SK-MEL-5 (cell line): ENCODE results near the gene TENT4B. TPM values are rescaled to one million over a fixed set of nuclear protein-coding genes. Genes with fewer than 3 reads are reported as not detected.

ENCODE experiments used
- small RNA-seq, 2 experiments: library from RNA; depleted of rRNA; stranded (forward); fragments of <200 nt; gene quantifications; one replicate each; pipeline ENCODE3, GENCODE V24; 2014
- total RNA-seq: library from RNA; depleted of rRNA; stranded (reverse); fragments of >200 nt; shearing (Covaris generic); gene quantifications from 2 replicates; pipeline ENCODE4 v1.2.3, GENCODE V29; 2014; rRNA removed

The TENT4B gene
- total RNA-seq, 1 experiment from 2014 or later, result 6.0 TPM

Small RNA genes within 50 kb of the gene (small RNA-seq; reads per million reads assigned to genes)
- gene RF00156 (0 reads per million in 2 experiments), gene RPL10P14 (0 reads per million in 2 experiments)

Other genes with a start within 250 kb of the TENT4B start
- gene CNEP1R1, start 128.1 kb upstream of the TENT4B start, total RNA-seq, result 21.8 and 25.2 TPM in 2 replicates
- 27.9 and 31.3 TPM in 2 replicates for gene HEATR3, start 87.3 kb upstream of the TENT4B start, total RNA-seq
- 4.2 and 4.4 TPM in 2 replicates for gene ADCY7, start 113.2 kb downstream of the TENT4B start, total RNA-seq
- gene BRD7, start 215.7 kb downstream of the TENT4B start, total RNA-seq, result 52.0 and 57.3 TPM in 2 replicates